Measurements from ENCODE around the gene TAF11. TPM values are rescaled to one million over a fixed set of nuclear protein-coding genes. Genes with fewer than 3 reads are reported as not detected.

The TAF11 gene
- total and polyA plus RNA-seq, 2 experiments from 2014 or later: 23.0 to 27.1 TPM

GRCh38 chr6:34924831-34925625 is 37.2 kb upstream of the TAF11 start:
- H3F3A ChIP-seq (ENCODE audit: insufficient read depth): peaks cover 17% of the 10 kb centered on the region
- no peak for DNase-seq
- H2AFZ ChIP-seq: no peak overlapping the region
- H4K20me1 ChIP-seq (ENCODE audit: insufficient read depth): no peaks in the 10 kb centered on the region
- H3K27ac ChIP-seq: no peak overlapping the region
- peaks cover 17% of the 10 kb centered on the region for H3K4me1 ChIP-seq (ENCODE audit: insufficient read depth)
- no peak overlapping the region for H3K9ac ChIP-seq
- WGBS, 2 experiments (ENCODE audit: low coverage in 1 of 2, low lambda C conversion rate in 2 of 2, missing lambda C conversion rate in 2 of 2): 92 to 97% methylated on average over 9 of the region's 9 CpGs
- H3K27me3 ChIP-seq (replicated peaks; ENCODE audit: insufficient read depth): no peaks in the 10 kb centered on the region
- H3K9me2 ChIP-seq (ENCODE audit: insufficient read depth): no peaks in the 10 kb centered on the region
- no peak overlapping the region for H3K4me3 ChIP-seq
- no peaks in the 10 kb centered on the region for H3K36me3 ChIP-seq (ENCODE audit: low read depth)
- H3K79me2 ChIP-seq (ENCODE audit: insufficient read depth): peaks cover 16% of the 10 kb centered on the region; the same call in 1 of the 2 replicates
- in situ Hi-C loops (cut with MboI): no loop called here
- H3K9me3 ChIP-seq (ENCODE audit: low read depth): no peaks in the 10 kb centered on the region
- H3K4me2 ChIP-seq (ENCODE audit: unreplicated experiment): no peak overlapping the region
- no peak for TF ChIP-seq EZH2 (IDR thresholded peaks at IDR 0.05; ENCODE audit: insufficient read depth, poor library complexity, severe bottlenecking)
- no peak for TF ChIP-seq EZH2phosphoT487 (IDR thresholded peaks at IDR 0.05; ENCODE audit: insufficient read depth, low read depth)

GRCh38 chr6:34922177-34922663 is 34.4 kb upstream of the TAF11 start:
- H3K4me2 ChIP-seq (ENCODE audit: unreplicated experiment): no peak overlapping the region

GRCh38 chr6:34920097-34920496 is 32.3 kb upstream of the TAF11 start:
- H3K4me1 ChIP-seq (ENCODE audit: insufficient read depth): peaks cover 11% of the 10 kb centered on the region
- WGBS, 2 experiments (ENCODE audit: low coverage in 1 of 2, low lambda C conversion rate in 2 of 2, missing lambda C conversion rate in 2 of 2): 83 to 85% methylated on average over 4 of the region's 4 CpGs
- in situ Hi-C loops (cut with MboI): no loop called here

More at GRCh38 chr6:34922177-34922663, 34.4 kb upstream of the TAF11 start:
- Histone ChIP-seq H3K4me1 (ENCODE audit: insufficient read depth) (peaks cover 27% of the 10 kb centered on the region), H3K79me2 (ENCODE audit: insufficient read depth) (peaks cover under 1% of the 10 kb centered on the region; the same call in 1 of the 2 replicates), H3F3A (ENCODE audit: insufficient read depth) (peaks cover 24% of the 10 kb centered on the region), H4K20me1 (ENCODE audit: insufficient read depth) (no peaks in the 10 kb centered on the region; the same call in 1 of the 2 replicates), H3K27me3 (replicated peaks; ENCODE audit: insufficient read depth) (no peaks in the 10 kb centered on the region), H3K4me3 (no peak overlapping the region), H2AFZ (no peak overlapping the region), H3K9me2 (ENCODE audit: insufficient read depth) (no peaks in the 10 kb centered on the region), H3K36me3 (ENCODE audit: low read depth) (no peaks in the 10 kb centered on the region), H3K9me3 (ENCODE audit: low read depth) (no peaks in the 10 kb centered on the region), H3K9ac (no peak overlapping the region), H3K27ac (no peak overlapping the region)
- WGBS, 2 experiments (ENCODE audit: low coverage in 1 of 2, low lambda C conversion rate in 2 of 2, missing lambda C conversion rate in 2 of 2): 32 to 45% methylated on average over 3 of the region's 3 CpGs
- DNase-seq: peak; percentile 87
- in situ Hi-C loops (cut with MboI): no loop called here
- TF ChIP-seq EZH2phosphoT487 (IDR thresholded peaks at IDR 0.05; ENCODE audit: insufficient read depth, low read depth) (no peak), EZH2 (IDR thresholded peaks at IDR 0.05; ENCODE audit: insufficient read depth, poor library complexity, severe bottlenecking) (no peak)

GRCh38 chr6:34919651-34920050 is 31.8 kb upstream of the TAF11 start:
- in situ Hi-C loops (cut with MboI): no loop called here
- no peak for TF ChIP-seq EZH2phosphoT487 (IDR thresholded peaks at IDR 0.05; ENCODE audit: insufficient read depth, low read depth)
- TF ChIP-seq EZH2 (IDR thresholded peaks at IDR 0.05; ENCODE audit: insufficient read depth, poor library complexity, severe bottlenecking): no peak
- Histone ChIP-seq H3K27ac (no peak overlapping the region), H3K4me3 (no peak overlapping the region), H3K9me2 (ENCODE audit: insufficient read depth) (no peaks in the 10 kb centered on the region), H3K79me2 (ENCODE audit: insufficient read depth) (0 out of 2 replicates have a peak, but pooled peaks cover 5% of the 10 kb centered on the region), H3F3A (ENCODE audit: insufficient read depth) (peaks cover 20% of the 10 kb centered on the region), H3K9me3 (ENCODE audit: low read depth) (no peaks in the 10 kb centered on the region), H4K20me1 (ENCODE audit: insufficient read depth) (no peaks in the 10 kb centered on the region; the same call in 1 of the 2 replicates), H3K4me1 (ENCODE audit: insufficient read depth) (peaks cover 13% of the 10 kb centered on the region), H3K36me3 (ENCODE audit: low read depth) (no peaks in the 10 kb centered on the region), H3K9ac (no peak overlapping the region), H3K27me3 (replicated peaks; ENCODE audit: insufficient read depth) (no peaks in the 10 kb centered on the region), H3K4me2 (ENCODE audit: unreplicated experiment) (peak overlapping the region; percentile 42), H2AFZ (no peak overlapping the region)
- peak; percentile 79 for DNase-seq
- WGBS, 2 experiments (ENCODE audit: low coverage in 1 of 2, low lambda C conversion rate in 2 of 2, missing lambda C conversion rate in 2 of 2): 95 to 97% methylated on average over 1 of the region's 1 CpG

More at GRCh38 chr6:34920097-34920496, 32.3 kb upstream of the TAF11 start:
- Histone ChIP-seq H2AFZ (no peak overlapping the region), H3K36me3 (ENCODE audit: low read depth) (no peaks in the 10 kb centered on the region), H3K4me3 (no peak overlapping the region), H3K79me2 (ENCODE audit: insufficient read depth) (0 out of 2 replicates have a peak, but pooled peaks cover 3% of the 10 kb centered on the region), H3K27me3 (replicated peaks; ENCODE audit: insufficient read depth) (no peaks in the 10 kb centered on the region), H3K27ac (no peak overlapping the region), H3K9ac (no peak overlapping the region), H3K4me2 (ENCODE audit: unreplicated experiment) (no peak overlapping the region), H4K20me1 (ENCODE audit: insufficient read depth) (no peaks in the 10 kb centered on the region; the same call in 1 of the 2 replicates), H3F3A (ENCODE audit: insufficient read depth) (peaks cover 20% of the 10 kb centered on the region), H3K9me3 (ENCODE audit: low read depth) (no peaks in the 10 kb centered on the region), H3K9me2 (ENCODE audit: insufficient read depth) (no peaks in the 10 kb centered on the region)
- DNase-seq: no peak
- TF ChIP-seq EZH2 (IDR thresholded peaks at IDR 0.05; ENCODE audit: insufficient read depth, poor library complexity, severe bottlenecking): no peak
- TF ChIP-seq EZH2phosphoT487 (IDR thresholded peaks at IDR 0.05; ENCODE audit: insufficient read depth, low read depth): no peak

All from GM23248 (cell line).